AML-193 (cell line): Measurements from ENCODE around the gene LRP1-AS.
"Not testable (repeated sequence)": the region's sequence is repeated elsewhere in the genome, so short reads cannot be mapped to it uniquely, and the experiment has no call there.

Experiments
- DNase-seq, 2 experiments: peaks; one replicate each; lab custom pipeline; 2025; lab: John Stamatoyannopoulos, UW

Gene LRP1-AS

GRCh38 chr12:57120718-57121117, 26.7 kb downstream of the LRP1-AS start:
- DNase-seq: not testable (repeated sequence)

- no peak for DNase-seq
These were observed 27.9 kb downstream of the LRP1-AS start for GRCh38 chr12:57119294-57120085.

GRCh38 chr12:57118711-57119271, 28.6 kb downstream of the LRP1-AS start:
- DNase-seq: peak in 1 of 2 experiments; percentile 41

- DNase-seq: no peak
These were observed 30.7 kb downstream of the LRP1-AS start for GRCh38 chr12:57116580-57117281.

- DNase-seq: no peak
These were observed 34.7 kb downstream of the LRP1-AS start for GRCh38 chr12:57112492-57113294.

- peak; percentile 92 for DNase-seq
These were observed 36.2 kb downstream of the LRP1-AS start, which contains the start of gene STAT6 for GRCh38 chr12:57111031-57111734. Gene STAT6 (minus strand): TSS chr12:57111362. CDS start chr12:57108278, 3,084 bp downstream.

GRCh38 chr12:57110104-57111030, 37.1 kb downstream of the LRP1-AS start:
- peak; percentile 19 to 26 for DNase-seq

GRCh38 chr12:57109207-57110103, 38.0 kb downstream of the LRP1-AS start:
- DNase-seq: no peak

GRCh38 chr12:57107456-57108155, 39.8 kb downstream of the LRP1-AS start:
- DNase-seq: no peak

GRCh38 chr12:57106021-57106708, 41.3 kb downstream of the LRP1-AS start:
- no peak for DNase-seq

- DNase-seq: no peak
These were observed 42.2 kb downstream of the LRP1-AS start for GRCh38 chr12:57105011-57105753.

- DNase-seq: no peak
These were observed 43.0 kb downstream of the LRP1-AS start for GRCh38 chr12:57104292-57104910.

GRCh38 chr12:57103856-57104255, 43.6 kb downstream of the LRP1-AS start:
- no peak for DNase-seq

- no peak for DNase-seq
These were observed 45.3 kb downstream of the LRP1-AS start for GRCh38 chr12:57101892-57102695.

GRCh38 chr12:57099766-57100165, 47.7 kb downstream of the LRP1-AS start:
- no peak for DNase-seq
